ENCODE results near the gene SEMA5A.

The SEMA5A gene

DNA sequence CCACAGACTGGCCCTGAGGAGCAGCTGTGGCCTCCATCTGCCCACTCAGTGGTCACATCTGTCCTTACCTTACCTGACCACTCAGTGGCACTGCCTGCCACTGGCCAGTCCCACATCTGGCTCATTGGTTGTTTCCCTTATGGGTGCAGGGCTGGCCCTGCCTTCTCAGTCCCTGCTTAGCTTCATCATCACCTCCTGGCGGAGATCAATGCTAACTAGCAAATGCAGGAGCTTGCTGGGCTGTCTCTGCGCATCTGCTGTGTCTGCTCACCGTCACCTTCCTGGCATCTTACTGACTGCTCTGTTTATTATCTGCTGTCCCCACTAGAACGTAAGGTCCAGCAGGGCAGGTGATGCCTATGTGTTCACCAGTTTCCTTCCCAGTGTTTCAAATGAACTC is 356.9 kb downstream of the SEMA5A start:
- peaks cover 12% of the 10 kb centered on the region for H3K9me3 Mint-ChIP-seq
- H3K27me3 Mint-ChIP-seq (ENCODE audit: low read depth), result no peaks in the 10 kb centered on the region
- H3K36me3 Mint-ChIP-seq (ENCODE audit: low read depth), result no peaks in the 10 kb centered on the region
- H3K27ac Mint-ChIP-seq, result no peak overlapping the region
- no peaks in the 10 kb centered on the region for H3K4me1 Mint-ChIP-seq (ENCODE audit: low read depth)
- no peak overlapping the region for H3K4me3 Mint-ChIP-seq

- peaks cover 12% of the 10 kb centered on the region for H3K9me3 Mint-ChIP-seq
- no peak overlapping the region for H3K4me3 Mint-ChIP-seq
- H3K36me3 Mint-ChIP-seq (ENCODE audit: low read depth), result no peaks in the 10 kb centered on the region
- no peaks in the 10 kb centered on the region for H3K4me1 Mint-ChIP-seq (ENCODE audit: low read depth)
- H3K27me3 Mint-ChIP-seq (ENCODE audit: low read depth), result no peaks in the 10 kb centered on the region
- no peak overlapping the region for H3K27ac Mint-ChIP-seq
These were observed 357.7 kb downstream of the SEMA5A start for GRCh38 chr5:9188131-9188530.

DNA sequence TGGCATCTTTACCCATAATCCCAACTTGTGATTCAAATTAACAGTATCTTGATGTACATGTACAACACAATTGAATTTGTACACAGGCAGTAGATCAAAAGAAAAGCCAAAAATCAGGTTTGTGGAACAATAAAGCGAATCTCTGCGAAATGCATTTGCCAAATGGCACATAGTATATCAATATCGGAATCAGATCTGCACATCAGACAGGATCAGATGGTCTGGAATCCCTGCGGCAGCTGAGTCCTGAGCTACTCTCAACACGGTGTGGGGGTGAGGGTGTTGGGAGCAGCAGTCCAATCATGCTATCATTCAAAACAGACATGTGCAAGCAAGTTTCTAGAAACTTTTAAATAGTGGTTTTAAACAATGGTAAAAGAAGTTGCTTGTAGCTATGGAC is 358.3 kb downstream of the SEMA5A start:
- H3K27me3 Mint-ChIP-seq (ENCODE audit: low read depth), result no peaks in the 10 kb centered on the region
- no peak overlapping the region for H3K4me3 Mint-ChIP-seq
- no peaks in the 10 kb centered on the region for H3K4me1 Mint-ChIP-seq (ENCODE audit: low read depth)
- peaks cover 12% of the 10 kb centered on the region for H3K9me3 Mint-ChIP-seq
- H3K36me3 Mint-ChIP-seq (ENCODE audit: low read depth), result no peaks in the 10 kb centered on the region
- H3K27ac Mint-ChIP-seq, result no peak overlapping the region

GRCh38 chr5:9186069-9186468 is 359.8 kb downstream of the SEMA5A start:
- no peaks in the 10 kb centered on the region for H3K27me3 Mint-ChIP-seq (ENCODE audit: low read depth)
- no peaks in the 10 kb centered on the region for H3K36me3 Mint-ChIP-seq (ENCODE audit: low read depth)
- peaks cover 8% of the 10 kb centered on the region for H3K9me3 Mint-ChIP-seq
- no peak overlapping the region for H3K27ac Mint-ChIP-seq
- no peaks in the 10 kb centered on the region for H3K4me1 Mint-ChIP-seq (ENCODE audit: low read depth)
- no peak overlapping the region for H3K4me3 Mint-ChIP-seq

GRCh38 chr5:9183992-9184391 is 361.9 kb downstream of the SEMA5A start:
- Mint-ChIP-seq H3K4me1 (ENCODE audit: low read depth) (no peaks in the 10 kb centered on the region), H3K36me3 (ENCODE audit: low read depth) (no peaks in the 10 kb centered on the region), H3K27me3 (ENCODE audit: low read depth) (no peaks in the 10 kb centered on the region), H3K9me3 (peaks cover 6% of the 10 kb centered on the region), H3K27ac (no peak overlapping the region), H3K4me3 (no peak overlapping the region)

- Mint-ChIP-seq H3K9me3 (no peaks in the 10 kb centered on the region), H3K27ac (no peak overlapping the region), H3K27me3 (ENCODE audit: low read depth) (no peaks in the 10 kb centered on the region), H3K36me3 (ENCODE audit: low read depth) (no peaks in the 10 kb centered on the region), H3K4me3 (no peak overlapping the region), H3K4me1 (ENCODE audit: low read depth) (no peaks in the 10 kb centered on the region)
These were observed 362.8 kb downstream of the SEMA5A start for GRCh38 chr5:9182899-9183695.

- H3K27ac Mint-ChIP-seq, result no peak overlapping the region
- no peaks in the 10 kb centered on the region for H3K9me3 Mint-ChIP-seq
- H3K27me3 Mint-ChIP-seq (ENCODE audit: low read depth), result no peaks in the 10 kb centered on the region
- H3K36me3 Mint-ChIP-seq (ENCODE audit: low read depth), result no peaks in the 10 kb centered on the region
- H3K4me3 Mint-ChIP-seq, result no peak overlapping the region
- no peaks in the 10 kb centered on the region for H3K4me1 Mint-ChIP-seq (ENCODE audit: low read depth)
These were observed 369.2 kb downstream of the SEMA5A start for GRCh38 chr5:9176641-9177040.

DNA sequence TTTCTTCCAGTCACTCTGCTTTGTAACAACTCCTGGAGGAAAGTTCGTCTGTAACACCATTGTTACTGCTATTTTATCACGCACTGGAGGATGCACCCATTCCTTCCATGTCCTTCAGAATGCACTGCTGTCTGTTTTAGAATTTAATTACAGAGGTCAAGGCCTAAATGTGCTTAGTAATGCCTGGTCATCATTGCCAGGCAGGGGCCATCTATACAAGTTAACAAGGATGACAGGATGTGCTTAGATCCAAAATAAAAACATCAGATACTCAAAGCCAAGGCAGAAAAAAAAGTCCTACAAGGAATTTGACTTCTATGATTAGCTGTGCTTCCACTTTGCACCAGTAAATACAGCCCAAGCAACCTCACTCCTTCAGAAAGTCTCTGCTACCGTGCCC is 371.4 kb downstream of the SEMA5A start:
- Mint-ChIP-seq H3K4me3 (no peak overlapping the region), H3K9me3 (no peaks in the 10 kb centered on the region), H3K27me3 (ENCODE audit: low read depth) (no peaks in the 10 kb centered on the region), H3K4me1 (ENCODE audit: low read depth) (no peaks in the 10 kb centered on the region), H3K27ac (no peak overlapping the region), H3K36me3 (ENCODE audit: low read depth) (no peaks in the 10 kb centered on the region)

GRCh38 chr5:9173281-9174048 is 372.4 kb downstream of the SEMA5A start:
- no peaks in the 10 kb centered on the region for H3K9me3 Mint-ChIP-seq
- H3K27ac Mint-ChIP-seq, result no peak overlapping the region
- H3K4me1 Mint-ChIP-seq (ENCODE audit: low read depth), result no peaks in the 10 kb centered on the region
- no peaks in the 10 kb centered on the region for H3K27me3 Mint-ChIP-seq (ENCODE audit: low read depth)
- no peak overlapping the region for H3K4me3 Mint-ChIP-seq
- H3K36me3 Mint-ChIP-seq (ENCODE audit: low read depth), result no peaks in the 10 kb centered on the region

- no peaks in the 10 kb centered on the region for H3K4me1 Mint-ChIP-seq (ENCODE audit: low read depth)
- H3K27me3 Mint-ChIP-seq (ENCODE audit: low read depth), result no peaks in the 10 kb centered on the region
- H3K27ac Mint-ChIP-seq, result no peak overlapping the region
- H3K36me3 Mint-ChIP-seq (ENCODE audit: low read depth), result no peaks in the 10 kb centered on the region
- no peak overlapping the region for H3K4me3 Mint-ChIP-seq
- no peaks in the 10 kb centered on the region for H3K9me3 Mint-ChIP-seq
These were observed 375.8 kb downstream of the SEMA5A start for GRCh38 chr5:9170026-9170425.

DNA sequence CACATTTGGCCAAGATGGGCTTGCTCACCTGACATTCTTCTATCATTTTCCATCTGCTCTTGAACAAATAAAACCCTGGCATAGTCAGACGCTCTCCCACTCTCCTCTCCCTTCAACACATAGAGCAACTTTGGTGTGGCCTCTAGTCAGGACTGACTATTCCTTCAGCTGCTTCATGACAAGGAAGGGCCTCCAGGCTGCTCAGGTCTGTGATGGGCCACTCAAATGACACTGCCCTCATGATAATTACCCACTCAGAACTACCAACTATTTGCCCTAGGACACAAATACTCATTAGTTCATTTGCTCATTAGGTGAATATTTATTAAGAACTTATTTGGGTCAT is 376.3 kb downstream of the SEMA5A start:
- Mint-ChIP-seq H3K4me3 (no peak overlapping the region), H3K9me3 (no peaks in the 10 kb centered on the region), H3K36me3 (ENCODE audit: low read depth) (no peaks in the 10 kb centered on the region), H3K27me3 (ENCODE audit: low read depth) (no peaks in the 10 kb centered on the region), H3K4me1 (ENCODE audit: low read depth) (no peaks in the 10 kb centered on the region), H3K27ac (no peak overlapping the region)

DNA sequence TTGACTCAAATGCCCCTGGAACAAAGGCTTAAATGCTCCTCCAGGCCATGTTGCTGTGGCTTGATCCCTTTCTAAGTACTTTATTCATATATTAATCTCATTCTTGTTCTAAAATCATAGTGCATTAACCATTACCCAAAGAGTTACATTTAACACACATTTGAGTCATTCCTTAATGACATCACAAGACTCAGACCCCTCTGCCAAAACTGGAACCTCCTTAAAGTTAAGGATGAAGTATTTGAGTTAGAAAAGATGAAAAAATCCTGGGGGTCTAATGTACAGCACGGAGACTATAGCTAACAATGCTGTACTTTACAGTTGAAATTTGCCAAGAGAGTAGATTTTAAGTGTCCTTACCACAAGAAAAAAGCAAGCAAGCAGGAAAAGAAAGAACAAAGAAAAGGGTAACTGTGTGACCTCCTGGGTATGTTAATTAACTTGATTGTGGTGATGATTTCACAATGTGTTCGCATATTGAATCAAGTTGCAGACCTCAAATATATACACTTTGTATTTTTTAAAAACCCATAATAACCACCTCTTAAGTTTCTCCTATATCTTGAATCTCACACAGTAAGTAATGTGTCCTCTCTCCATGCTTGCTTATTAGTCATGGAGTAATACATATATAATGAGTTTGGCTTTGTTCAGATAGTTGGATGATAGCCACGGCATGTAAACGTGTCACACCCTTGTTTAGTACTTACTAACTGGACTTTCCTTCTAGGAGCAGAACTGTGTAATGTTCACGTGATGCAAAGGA is 376.9 kb downstream of the SEMA5A start:
- Mint-ChIP-seq H3K4me1 (ENCODE audit: low read depth) (no peaks in the 10 kb centered on the region), H3K4me3 (no peak overlapping the region), H3K36me3 (ENCODE audit: low read depth) (no peaks in the 10 kb centered on the region), H3K9me3 (no peaks in the 10 kb centered on the region), H3K27me3 (ENCODE audit: low read depth) (no peaks in the 10 kb centered on the region), H3K27ac (no peak overlapping the region)

GRCh38 chr5:9166202-9167112 is 379.4 kb downstream of the SEMA5A start:
- Mint-ChIP-seq H3K9me3 (no peaks in the 10 kb centered on the region), H3K4me3 (no peak overlapping the region), H3K27ac (no peak overlapping the region), H3K4me1 (ENCODE audit: low read depth) (no peaks in the 10 kb centered on the region), H3K27me3 (ENCODE audit: low read depth) (no peaks in the 10 kb centered on the region), H3K36me3 (ENCODE audit: low read depth) (no peaks in the 10 kb centered on the region)

- no peaks in the 10 kb centered on the region for H3K36me3 Mint-ChIP-seq (ENCODE audit: low read depth)
These were observed 380.3 kb downstream of the SEMA5A start for GRCh38 chr5:9165546-9165945.

More at GRCh38 chr5:9165546-9165945, 380.3 kb downstream of the SEMA5A start:
- Mint-ChIP-seq H3K4me1 (ENCODE audit: low read depth) (no peaks in the 10 kb centered on the region), H3K27me3 (ENCODE audit: low read depth) (no peaks in the 10 kb centered on the region), H3K27ac (no peak overlapping the region), H3K9me3 (no peaks in the 10 kb centered on the region), H3K4me3 (no peak overlapping the region)
